ENCODE measurements around the gene CABLES1.

CABLES1 gene

GRCh38 chr18:23226391-23226790 lies 91.1 kb downstream of the CABLES1 start:
- no peak for DNase-seq (ENCODE audit: low spot score)

GRCh38 chr18:23226930-23227725 lies 91.8 kb downstream of the CABLES1 start:
- no peak for DNase-seq (ENCODE audit: low spot score)

GRCh38 chr18:23227726-23228070 lies 92.4 kb downstream of the CABLES1 start:
- no peak for DNase-seq (ENCODE audit: low spot score)

- DNase-seq (ENCODE audit: low spot score) = peak; percentile 47
These were observed 93.1 kb downstream of the CABLES1 start for GRCh38 chr18:23228102-23229061.

- DNase-seq (ENCODE audit: low spot score) = no peak
These were observed 94.2 kb downstream of the CABLES1 start for GRCh38 chr18:23229472-23229871.

- no peak for DNase-seq (ENCODE audit: low spot score)
These were observed 95.4 kb downstream of the CABLES1 start for GRCh38 chr18:23230686-23231085.

- DNase-seq (ENCODE audit: low spot score) = peak; percentile 89
These were observed 96.2 kb downstream of the CABLES1 start for GRCh38 chr18:23231340-23232021.

- peak; percentile 17 for DNase-seq (ENCODE audit: low spot score)
These were observed 97.0 kb downstream of the CABLES1 start for GRCh38 chr18:23232331-23232730.

- no peak for DNase-seq (ENCODE audit: low spot score)
These were observed 99.3 kb downstream of the CABLES1 start for GRCh38 chr18:23234619-23235018.

GRCh38 chr18:23235336-23235735 lies 100.1 kb downstream of the CABLES1 start:
- no peak for DNase-seq (ENCODE audit: low spot score)

GRCh38 chr18:23235860-23236259 lies 100.6 kb downstream of the CABLES1 start:
- no peak for DNase-seq (ENCODE audit: low spot score)

GRCh38 chr18:23236876-23237468 lies 101.7 kb downstream of the CABLES1 start:
- DNase-seq (ENCODE audit: low spot score) = no peak

GRCh38 chr18:23237524-23238151 lies 102.4 kb downstream of the CABLES1 start:
- peak; percentile 71 for DNase-seq (ENCODE audit: low spot score)

- DNase-seq (ENCODE audit: low spot score) = no peak
These were observed 102.9 kb downstream of the CABLES1 start for GRCh38 chr18:23238152-23238531.

- DNase-seq (ENCODE audit: low spot score) = no peak
These were observed 103.5 kb downstream of the CABLES1 start for GRCh38 chr18:23238651-23239349.

- no peak for DNase-seq (ENCODE audit: low spot score)
These were observed 104.0 kb downstream of the CABLES1 start for GRCh38 chr18:23239350-23239692.

- DNase-seq (ENCODE audit: low spot score) = no peak
These were observed 104.8 kb downstream of the CABLES1 start for GRCh38 chr18:23239885-23240608.

GRCh38 chr18:23240609-23240930 lies 105.3 kb downstream of the CABLES1 start:
- DNase-seq (ENCODE audit: low spot score) = no peak

GRCh38 chr18:23241833-23242496 lies 106.7 kb downstream of the CABLES1 start:
- DNase-seq (ENCODE audit: low spot score) = peak; percentile 32

- no peak for DNase-seq (ENCODE audit: low spot score)
These were observed 107.9 kb downstream of the CABLES1 start for GRCh38 chr18:23243178-23243577.

Measured in germinal center (tissue), 1 donor.